ENCODE results near the gene OTP.

DNA sequence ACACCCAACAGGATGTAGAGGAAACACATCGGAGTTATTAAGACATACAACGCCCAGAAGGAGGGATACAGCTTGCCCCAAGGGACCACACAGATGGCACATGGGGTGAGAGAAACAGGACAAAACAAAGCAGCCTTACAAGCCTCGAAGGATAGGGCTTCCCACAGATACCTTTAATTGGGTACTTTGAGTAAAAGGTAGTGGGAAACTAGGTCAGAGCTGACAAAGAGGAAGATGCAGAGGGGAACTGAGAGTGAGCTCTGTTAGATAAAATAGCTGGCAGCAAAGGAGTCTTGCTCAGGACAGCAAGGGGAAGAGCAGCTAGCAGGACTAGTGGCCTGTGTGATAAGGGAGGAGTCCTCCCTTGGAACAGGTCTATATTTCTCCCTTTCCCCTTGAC, 48.2 kb downstream of the OTP start:
- TF ChIP-seq, protein P1, sequence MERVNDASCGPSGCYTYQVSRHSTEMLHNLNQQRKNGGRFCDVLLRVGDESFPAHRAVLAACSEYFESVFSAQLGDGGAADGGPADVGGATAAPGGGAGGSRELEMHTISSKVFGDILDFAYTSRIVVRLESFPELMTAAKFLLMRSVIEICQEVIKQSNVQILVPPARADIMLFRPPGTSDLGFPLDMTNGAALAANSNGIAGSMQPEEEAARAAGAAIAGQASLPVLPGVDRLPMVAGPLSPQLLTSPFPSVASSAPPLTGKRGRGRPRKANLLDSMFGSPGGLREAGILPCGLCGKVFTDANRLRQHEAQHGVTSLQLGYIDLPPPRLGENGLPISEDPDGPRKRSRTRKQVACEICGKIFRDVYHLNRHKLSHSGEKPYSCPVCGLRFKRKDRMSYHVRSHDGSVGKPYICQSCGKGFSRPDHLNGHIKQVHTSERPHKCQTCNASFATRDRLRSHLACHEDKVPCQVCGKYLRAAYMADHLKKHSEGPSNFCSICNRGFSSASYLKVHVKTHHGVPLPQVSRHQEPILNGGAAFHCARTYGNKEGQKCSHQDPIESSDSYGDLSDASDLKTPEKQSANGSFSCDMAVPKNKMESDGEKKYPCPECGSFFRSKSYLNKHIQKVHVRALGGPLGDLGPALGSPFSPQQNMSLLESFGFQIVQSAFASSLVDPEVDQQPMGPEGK (CRISPR knock-in tag; IDR thresholded peaks at IDR 0.05; ENCODE audit: borderline replicate concordance), result no peak
- TF ChIP-seq, protein P2, sequence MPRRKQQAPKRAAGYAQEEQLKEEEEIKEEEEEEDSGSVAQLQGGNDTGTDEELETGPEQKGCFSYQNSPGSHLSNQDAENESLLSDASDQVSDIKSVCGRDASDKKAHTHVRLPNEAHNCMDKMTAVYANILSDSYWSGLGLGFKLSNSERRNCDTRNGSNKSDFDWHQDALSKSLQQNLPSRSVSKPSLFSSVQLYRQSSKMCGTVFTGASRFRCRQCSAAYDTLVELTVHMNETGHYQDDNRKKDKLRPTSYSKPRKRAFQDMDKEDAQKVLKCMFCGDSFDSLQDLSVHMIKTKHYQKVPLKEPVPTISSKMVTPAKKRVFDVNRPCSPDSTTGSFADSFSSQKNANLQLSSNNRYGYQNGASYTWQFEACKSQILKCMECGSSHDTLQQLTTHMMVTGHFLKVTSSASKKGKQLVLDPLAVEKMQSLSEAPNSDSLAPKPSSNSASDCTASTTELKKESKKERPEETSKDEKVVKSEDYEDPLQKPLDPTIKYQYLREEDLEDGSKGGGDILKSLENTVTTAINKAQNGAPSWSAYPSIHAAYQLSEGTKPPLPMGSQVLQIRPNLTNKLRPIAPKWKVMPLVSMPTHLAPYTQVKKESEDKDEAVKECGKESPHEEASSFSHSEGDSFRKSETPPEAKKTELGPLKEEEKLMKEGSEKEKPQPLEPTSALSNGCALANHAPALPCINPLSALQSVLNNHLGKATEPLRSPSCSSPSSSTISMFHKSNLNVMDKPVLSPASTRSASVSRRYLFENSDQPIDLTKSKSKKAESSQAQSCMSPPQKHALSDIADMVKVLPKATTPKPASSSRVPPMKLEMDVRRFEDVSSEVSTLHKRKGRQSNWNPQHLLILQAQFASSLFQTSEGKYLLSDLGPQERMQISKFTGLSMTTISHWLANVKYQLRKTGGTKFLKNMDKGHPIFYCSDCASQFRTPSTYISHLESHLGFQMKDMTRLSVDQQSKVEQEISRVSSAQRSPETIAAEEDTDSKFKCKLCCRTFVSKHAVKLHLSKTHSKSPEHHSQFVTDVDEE (CRISPR knock-in tag; IDR thresholded peaks at IDR 0.05), result no peak
- TF ChIP-seq ZC3H10 (CRISPR knock-in tag; IDR thresholded peaks at IDR 0.05), result no peak
- TF ChIP-seq, protein P3, sequence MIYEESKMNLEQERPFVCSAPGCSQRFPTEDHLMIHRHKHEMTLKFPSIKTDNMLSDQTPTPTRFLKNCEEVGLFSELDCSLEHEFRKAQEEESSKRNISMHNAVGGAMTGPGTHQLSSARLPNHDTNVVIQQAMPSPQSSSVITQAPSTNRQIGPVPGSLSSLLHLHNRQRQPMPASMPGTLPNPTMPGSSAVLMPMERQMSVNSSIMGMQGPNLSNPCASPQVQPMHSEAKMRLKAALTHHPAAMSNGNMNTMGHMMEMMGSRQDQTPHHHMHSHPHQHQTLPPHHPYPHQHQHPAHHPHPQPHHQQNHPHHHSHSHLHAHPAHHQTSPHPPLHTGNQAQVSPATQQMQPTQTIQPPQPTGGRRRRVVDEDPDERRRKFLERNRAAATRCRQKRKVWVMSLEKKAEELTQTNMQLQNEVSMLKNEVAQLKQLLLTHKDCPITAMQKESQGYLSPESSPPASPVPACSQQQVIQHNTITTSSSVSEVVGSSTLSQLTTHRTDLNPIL (CRISPR knock-in tag; IDR thresholded peaks at IDR 0.05; ENCODE audit: low read depth), result no peak
- TF ChIP-seq PPARA (CRISPR knock-in tag; IDR thresholded peaks at IDR 0.05; ENCODE audit: borderline replicate concordance), result no peak
- TF ChIP-seq ZNF565 (CRISPR knock-in tag; conservative IDR thresholded peaks at IDR 0.05; ENCODE audit: low read depth), result no peak

Measured in SK-N-SH treated with all-trans-retinoic acid at 6 μM for 48 hours (cell line).